GM18498 (cell line): Measurements from ENCODE around the gene EXOC3L1.
A peak's percentile ranks its signal among the peaks of the same experiment; 100 is the strongest.

Source experiments
- ATAC-seq: cut with Tn5 transposase; IDR thresholded peaks from one replicate; pipeline ENCODE4 v1.9.1; 2021; ENCODE audit warnings: mild to moderate bottlenecking, moderate library complexity; ENCODE audit not compliant: unreplicated experiment

EXOC3L1 gene

GRCh38 chr16:67165121-67166078 is 24.5 kb downstream of the EXOC3L1 start:
- no peak for ATAC-seq

- ATAC-seq, result no peak
These were observed 25.3 kb downstream of the EXOC3L1 start, which contains the start of gene HSF4 for GRCh38 chr16:67164599-67165061. TSS of gene HSF4 (plus strand) at chr16:67164745. CDS start at chr16:67164812, 67 bp downstream.

- no peak for ATAC-seq
These were observed 25.9 kb downstream of the EXOC3L1 start for GRCh38 chr16:67163999-67164558.

GRCh38 chr16:67163164-67163998 is 26.6 kb downstream of the EXOC3L1 start:
- no peak for ATAC-seq

- no peak for ATAC-seq
These were observed 27.3 kb downstream of the EXOC3L1 start for GRCh38 chr16:67162506-67163163.

DNA sequence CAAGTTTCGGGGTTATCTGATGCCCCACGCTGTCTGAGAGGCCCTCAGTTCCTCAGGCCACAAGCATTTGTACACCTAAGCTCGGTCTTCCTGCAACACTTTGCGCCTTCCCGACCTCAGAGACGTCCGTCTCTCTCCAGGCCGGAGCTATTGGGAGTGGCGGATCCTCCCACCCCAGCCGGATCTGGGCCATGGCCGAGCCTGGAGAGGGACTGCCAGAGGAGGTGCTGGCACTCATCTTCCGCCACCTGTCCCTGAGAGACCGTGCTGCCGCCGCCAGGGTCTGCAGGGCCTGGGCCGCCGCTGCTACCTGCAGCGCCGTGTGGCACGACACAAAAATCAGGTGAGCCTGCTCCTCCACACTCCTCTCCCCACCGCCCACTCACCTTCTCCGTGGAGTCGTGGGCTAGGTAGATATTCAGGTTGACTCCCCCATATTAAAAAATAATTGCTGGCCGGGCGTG is 28.3 kb downstream of the EXOC3L1 start:
- no peak for ATAC-seq

GRCh38 chr16:67158637-67159600 is 31.0 kb downstream of the EXOC3L1 start:
- peak; percentile 46 for ATAC-seq

DNA sequence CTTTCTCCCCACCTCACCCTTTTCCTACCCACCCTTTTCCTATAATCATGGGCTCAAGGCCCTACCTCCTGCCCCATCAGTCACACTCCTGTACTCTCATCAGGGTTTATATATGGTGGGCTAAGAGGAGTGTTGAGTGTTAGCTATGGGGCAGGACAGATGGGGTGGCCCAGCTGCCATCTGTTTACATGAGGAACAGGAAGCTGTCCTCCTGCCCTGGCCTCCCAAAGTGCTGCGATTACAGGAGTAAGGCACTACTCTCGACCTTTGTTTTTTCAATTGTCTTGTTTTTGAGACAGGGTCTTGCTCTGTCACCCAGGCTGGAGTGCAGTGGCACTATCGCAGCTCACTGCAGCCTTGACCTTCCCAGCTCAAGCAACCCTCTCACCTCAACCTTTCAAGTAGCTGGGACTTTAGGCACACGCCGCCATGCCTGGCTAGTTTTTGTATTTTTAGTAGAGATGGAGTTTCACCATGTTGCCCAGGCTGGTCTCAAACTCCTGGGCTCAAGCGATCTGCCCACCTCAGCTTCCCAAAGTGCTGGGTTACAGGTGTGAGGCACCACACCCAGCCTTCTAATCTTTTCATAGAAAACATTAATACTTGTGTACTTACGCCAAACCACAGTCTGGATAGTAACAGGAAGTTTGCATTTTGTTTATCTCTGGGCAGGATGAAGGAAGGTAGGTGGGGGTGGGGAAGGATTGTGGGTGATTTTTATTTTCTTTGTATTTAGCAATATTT is 31.9 kb downstream of the EXOC3L1 start:
- ATAC-seq, result no peak

DNA sequence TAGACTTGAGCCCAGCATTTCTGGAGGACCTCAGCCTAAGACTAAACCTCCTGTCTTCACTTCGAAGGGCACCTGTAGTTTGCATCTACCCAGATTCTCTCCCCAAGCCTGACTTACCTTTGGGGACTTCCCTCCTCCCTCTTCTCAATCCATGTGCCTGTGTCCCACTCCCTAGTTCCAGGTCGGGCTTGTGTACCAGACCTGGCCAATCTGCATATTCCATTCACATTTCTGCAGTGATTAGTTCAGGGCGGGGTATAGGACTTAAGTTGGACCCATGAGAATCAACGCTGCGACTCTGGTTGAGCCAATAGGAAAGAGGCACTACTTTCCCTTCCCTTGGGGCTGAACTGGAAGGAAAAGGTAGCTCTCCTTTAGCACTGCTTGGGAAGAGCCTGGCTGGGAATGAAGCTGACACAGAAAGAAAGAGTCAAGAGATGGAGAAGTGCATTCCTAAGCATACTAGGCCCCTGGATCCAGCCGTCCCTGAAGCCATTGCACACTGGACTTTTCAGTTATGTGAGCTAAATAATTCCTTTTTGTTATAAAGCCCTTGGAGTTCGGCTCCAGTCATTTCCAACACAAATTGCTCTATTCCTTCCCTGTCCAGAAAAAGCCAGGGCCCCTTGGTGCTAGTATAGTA is 32.7 kb downstream of the EXOC3L1 start:
- no peak for ATAC-seq

DNA sequence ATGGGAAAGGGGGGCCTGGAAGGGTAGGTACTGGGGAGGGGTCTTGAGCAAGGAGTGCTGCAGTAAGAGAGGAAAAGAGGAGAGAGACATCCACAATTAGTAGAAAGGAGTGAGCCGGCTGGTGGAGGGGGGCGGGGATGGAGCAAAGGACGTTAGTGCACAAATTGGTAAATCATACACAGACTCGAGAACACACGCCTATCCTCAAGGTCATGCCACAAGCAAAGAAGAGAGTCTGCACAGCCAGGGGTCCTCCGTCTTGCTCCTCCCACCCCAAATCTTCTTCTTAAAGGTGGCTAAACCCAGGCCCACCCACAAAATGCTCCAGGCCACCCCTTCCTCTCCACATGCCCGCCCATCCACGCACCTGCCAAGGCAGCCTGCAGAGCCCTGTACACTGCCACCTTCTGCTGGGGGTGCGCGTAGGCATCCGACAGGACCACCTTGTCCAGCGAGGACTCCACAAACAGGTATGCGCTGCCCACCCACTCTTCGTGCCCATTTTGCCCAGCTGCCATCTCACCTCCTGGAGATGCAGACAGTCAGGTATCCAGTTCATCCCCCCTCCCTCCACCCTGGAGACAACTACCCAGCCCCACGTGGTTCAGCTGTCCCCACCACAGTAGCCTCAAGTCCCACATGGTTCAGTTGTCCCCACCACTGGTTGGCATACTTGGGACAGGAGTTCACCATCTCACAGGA is 33.6 kb downstream of the EXOC3L1 start:
- ATAC-seq, result no peak

GRCh38 chr16:67155295-67156142 is 34.4 kb downstream of the EXOC3L1 start:
- no peak for ATAC-seq

GRCh38 chr16:67154578-67155294 is 35.2 kb downstream of the EXOC3L1 start:
- no peak for ATAC-seq

- no peak for ATAC-seq
These were observed 38.4 kb downstream of the EXOC3L1 start for GRCh38 chr16:67151431-67152097.

GRCh38 chr16:67150833-67151396 is 39.0 kb downstream of the EXOC3L1 start, which contains the start of gene B3GNT9:
TSS of gene B3GNT9 (minus strand) at chr16:67150998. CDS start at chr16:67150485, 513 bp downstream.
- peak; percentile 53 for ATAC-seq
